T-helper 22 cell (primary cell): ENCODE measurements around the gene ELAVL2.

Experiments used
- DNase-seq: peaks from one replicate; pipeline ENCODE4 v3.0.0-alpha.2; 2020; ENCODE audit warnings: low read depth

Gene ELAVL2

DNA sequence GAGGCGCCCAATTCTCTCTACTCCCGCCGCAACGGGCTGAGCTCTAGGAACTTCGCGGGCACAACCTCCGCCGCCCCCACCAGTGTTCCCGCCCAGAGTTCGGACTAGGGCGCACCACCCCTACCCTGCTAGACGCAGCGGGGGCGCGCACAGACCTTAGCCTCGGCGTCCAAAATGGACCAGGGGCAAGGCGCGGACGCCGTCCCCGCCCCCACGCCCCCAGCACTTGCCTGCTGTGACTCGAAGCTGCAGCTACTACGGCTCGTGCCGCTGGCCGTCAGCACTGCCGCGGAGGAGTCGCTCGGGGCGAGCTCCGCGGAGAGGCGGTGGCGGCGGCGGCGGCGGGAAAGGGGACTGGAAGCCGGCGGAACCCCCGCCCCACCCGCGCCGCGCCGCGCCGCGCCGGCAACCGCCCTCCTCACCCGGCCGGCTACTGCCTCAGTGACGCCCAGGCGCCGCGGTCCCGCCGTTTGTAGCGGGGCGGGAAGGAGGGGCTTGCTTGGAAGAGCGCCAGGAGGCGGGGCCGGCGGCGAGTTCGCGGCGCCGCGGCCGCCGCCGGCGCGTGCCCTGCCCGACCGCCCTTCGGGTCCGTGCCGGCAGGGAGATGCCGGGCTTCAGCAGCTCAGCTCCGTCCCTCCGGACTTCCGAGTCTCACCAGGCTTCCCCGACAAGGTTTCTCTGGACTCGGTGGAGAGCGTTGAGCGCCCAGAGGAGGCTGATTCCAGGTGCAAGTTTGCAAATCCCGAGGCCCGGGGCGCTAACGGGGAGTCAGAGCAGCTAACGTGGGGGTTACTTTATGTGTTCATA is 4.5 kb downstream of the ELAVL2 start:
- DNase-seq, result no peak

DNA sequence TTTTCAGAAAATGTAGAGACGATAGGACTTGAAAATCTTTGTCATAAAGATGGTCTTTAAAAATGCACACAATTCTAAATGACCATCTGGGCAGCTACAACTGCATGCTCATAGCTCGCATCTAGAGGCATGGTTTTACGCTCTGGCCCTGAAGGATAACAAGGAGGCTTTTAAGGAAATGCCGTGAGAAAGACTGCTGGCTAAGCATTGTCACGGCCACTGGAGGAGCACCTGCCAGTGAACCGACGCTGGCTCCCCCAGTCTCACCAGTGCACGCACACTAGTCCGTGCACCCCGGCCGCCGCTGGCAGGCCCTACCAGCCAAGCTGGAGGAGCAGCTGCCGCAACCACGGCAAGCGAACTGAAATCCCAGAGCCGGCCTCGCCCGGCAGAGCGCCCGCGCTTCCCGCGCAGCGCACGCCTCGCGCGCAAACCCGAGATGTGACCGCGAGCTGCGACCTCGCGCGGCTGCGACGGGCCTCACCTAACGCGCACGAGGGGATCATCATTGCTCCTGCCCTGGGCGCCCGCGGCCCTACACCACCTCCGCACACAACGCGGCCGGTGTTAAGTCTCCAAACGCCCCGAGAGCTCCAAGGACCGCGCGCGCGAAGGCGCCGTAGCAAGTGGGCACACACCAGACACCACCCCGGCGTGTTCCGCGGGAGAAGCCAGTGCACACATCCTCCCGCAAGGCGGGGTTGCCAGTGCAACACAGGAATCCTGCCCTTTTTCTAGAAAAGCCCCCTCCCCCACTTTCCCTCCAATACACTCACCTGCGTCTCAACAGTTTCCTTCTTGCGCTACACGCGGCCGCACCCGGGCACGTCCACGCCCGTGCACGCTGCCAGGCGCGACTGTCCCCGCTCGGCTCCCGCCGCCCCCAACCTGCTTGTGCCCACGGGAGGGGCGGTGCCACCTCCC is 5.3 kb downstream of the ELAVL2 start:
- DNase-seq, result no peak

DNA sequence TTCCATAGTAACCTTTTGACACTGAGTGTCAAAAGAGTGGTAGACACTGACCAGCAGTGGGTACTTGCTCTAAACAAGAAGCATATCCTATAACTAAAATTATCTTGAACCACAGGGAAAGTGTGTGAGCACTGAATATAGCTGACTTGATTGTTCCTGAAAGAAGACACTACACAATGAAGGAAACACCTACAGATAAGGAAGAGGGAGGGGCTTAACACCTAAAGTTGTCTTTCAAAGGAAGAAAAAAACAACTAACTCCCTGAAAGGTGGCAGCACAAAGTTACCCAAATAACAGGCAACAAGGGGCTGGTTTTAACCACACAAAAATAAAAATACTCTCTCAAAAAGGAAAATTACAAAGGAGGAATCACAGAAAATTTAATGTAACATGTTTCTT is 6.6 kb downstream of the ELAVL2 start:
- DNase-seq, result no peak

DNA sequence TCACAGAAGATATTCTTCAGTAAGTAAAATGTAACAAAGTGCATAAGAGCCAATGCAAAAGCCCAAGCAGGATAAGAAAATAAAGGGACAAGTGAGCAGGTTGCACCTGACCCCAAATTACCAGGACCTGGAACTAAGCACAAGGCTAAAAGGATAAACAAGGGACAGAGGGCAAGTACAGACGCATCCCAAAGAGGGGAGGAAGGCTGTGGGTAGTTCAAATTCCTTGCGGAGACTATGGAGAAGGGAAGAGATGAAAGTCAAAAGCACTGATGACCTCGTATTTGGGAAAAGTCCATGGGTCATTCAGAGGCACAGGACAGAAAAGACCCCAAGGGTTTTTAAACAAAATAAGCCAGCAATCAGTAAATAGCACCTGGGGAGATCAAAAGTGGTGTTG is 11.8 kb downstream of the ELAVL2 start:
- no peak for DNase-seq

DNA sequence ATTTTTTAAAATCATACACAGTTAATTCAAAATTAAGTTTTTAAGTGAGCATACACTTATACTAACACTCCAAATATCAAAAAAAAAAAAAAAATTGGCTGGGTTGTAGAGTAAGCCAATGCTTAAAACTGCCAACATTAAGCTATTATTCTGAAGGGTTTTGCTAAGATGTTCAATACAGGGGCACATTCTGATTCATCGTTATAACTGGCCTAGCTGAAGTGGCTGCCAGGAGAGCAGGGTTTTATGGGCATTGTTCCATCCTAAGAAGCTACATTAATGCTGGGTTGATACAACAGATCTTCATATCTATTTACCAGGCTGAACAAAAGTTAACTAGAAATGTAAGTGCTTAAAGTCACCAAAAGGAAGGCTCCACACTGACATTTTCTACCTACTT is 13.4 kb downstream of the ELAVL2 start:
- no peak for DNase-seq

DNA sequence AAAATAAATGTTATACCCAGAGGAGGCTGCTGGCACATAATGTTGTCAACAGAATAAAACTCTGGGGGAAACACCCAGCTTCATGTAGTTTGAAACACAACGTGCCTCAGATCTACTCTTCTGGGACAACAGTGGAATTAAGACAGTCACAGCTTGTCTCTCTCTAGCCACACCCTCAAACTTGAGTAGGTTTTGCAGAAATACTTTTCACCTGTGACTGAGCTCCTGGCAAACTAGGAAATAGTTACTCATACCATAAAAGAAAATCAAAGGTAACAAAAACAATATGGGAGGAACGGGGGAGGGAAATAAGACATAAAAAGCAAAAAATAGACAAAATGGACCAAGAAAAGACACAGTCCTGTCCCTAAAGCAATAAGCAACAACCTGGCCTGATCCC is 14.4 kb downstream of the ELAVL2 start:
- DNase-seq, result no peak

DNA sequence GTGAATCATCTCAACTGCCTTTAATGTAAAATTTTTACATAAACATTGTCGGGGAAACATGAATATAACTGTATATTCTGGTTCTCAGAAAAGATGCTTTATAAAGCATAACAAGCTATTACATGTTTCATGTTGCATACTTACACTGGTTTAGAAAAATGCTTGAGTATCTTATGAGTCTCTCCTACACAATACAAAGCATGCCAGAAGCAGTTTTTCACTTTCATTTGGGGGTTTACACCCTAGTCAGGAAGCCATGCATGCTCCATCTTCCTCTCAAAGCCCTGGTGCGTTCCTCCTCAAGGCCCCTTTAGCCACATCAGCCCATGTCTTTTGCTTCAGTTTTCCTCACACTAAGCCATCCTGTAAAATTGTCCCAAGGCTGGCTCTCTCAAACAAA is 22.8 kb downstream of the ELAVL2 start:
- no peak for DNase-seq

DNA sequence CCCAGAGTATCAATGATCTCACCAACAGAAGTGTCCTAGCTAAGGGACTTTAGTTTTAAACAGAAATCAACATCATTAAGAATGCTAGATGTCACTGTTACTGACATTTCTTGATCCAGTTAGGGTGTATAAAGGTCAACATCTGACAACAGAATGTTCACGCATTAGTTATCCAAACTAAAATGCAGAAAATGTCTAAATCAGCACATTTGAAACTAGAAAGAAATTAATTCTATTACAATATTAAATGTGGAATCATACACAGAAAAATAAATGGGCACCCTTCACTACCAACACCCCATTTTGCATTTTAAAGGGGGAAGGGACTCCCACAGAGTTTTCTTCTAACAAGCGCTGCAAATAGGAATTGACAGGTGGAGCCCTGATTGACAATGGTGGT is 24.5 kb downstream of the ELAVL2 start:
- no peak for DNase-seq

DNA sequence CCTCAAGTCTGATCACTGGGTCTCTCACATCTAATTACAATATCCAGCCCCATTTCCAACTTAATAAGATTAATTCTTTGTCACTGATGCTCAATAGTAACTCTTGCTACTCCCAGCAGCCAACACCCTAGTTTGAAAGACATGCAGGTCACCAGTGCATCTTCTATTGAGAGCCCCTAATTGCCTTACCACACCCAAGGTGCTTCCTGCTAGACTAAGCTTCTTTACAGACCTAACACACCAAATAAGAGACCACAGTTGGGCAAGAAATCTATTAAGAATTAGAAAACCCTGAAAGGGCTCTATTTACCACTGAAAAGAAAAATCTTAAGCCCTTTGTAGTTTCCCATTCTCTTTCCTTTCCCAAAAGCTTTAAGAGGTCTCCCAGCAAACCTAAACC is 26.5 kb downstream of the ELAVL2 start:
- DNase-seq, result no peak

DNA sequence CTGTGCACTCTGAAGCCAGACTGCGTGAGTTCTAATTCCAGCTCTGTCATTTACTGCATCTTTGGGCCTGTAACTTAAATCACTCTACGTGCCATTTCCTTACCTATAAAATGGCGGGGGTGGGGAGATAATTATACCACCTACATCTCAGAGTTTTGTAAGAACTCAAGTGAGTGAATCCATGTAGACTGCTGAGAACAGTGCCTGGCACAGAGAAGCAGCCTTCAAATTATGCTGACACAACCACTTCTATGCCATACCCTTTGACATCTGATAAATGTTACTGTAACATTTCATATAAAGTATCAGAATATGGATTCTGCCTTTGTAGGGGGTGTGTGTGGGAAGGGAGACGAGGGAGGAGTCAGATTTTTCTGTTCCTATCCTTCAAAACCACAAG is 27.7 kb downstream of the ELAVL2 start:
- DNase-seq, result no peak

DNA sequence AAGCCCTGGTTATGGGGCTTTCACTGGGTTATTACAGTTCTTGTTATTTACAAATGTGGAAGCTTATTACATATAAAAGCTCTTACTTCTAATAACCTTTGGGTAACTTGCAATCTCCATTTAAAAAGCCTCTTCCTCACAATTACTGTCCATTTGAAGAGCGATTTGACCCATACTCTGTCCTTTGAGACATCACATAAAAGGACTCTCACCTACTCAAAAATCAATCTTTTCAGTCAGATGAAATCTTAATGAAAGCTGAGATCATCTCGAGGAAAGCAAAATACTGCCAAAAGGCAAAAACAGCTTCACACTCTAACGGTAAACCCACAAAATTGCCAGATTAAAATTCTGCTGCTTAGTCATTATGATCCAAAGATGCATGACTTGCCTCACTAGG is 29.8 kb downstream of the ELAVL2 start:
- DNase-seq, result no peak

DNA sequence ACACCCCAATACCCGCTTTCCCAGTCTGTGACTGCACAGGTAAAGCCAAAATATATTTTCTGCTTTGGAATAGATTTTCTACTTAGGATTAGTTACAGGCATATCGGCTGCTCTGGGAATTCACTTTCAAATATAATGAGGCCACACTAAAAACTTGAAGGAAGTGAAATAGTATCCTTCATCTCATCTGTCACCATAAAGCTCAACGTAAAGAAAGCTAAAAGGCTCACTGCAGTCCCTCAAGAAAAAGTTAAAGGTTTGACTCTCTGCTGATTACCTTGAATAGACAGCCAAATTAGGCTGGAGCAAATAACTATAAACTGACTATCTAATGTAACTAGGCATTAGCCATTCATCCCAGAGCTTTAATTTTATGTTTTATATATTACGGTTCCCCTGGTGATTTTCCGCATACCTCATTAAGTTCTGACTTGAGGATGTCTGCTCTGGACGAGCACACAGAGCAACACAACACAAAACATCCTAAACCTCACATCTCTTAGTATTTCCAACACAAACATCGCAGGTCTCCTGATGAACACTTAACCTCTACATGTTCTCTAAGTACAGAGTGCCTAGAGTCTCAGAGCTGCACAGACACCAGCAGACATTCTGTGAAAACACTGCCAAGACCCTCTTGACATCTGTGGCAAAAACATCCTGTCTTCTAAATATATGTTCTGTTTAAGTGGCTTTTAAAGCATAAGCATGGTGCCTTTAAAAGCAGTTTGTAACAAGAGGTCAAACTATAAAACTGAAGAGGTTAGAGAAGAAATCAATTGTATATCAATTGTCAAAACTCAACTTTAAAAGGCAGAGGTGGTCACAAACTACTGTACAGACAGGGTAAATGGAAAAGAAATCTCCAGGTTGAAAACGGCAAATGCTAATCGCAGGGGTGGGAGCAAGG is 35.4 kb downstream of the ELAVL2 start:
- DNase-seq, result no peak

DNA sequence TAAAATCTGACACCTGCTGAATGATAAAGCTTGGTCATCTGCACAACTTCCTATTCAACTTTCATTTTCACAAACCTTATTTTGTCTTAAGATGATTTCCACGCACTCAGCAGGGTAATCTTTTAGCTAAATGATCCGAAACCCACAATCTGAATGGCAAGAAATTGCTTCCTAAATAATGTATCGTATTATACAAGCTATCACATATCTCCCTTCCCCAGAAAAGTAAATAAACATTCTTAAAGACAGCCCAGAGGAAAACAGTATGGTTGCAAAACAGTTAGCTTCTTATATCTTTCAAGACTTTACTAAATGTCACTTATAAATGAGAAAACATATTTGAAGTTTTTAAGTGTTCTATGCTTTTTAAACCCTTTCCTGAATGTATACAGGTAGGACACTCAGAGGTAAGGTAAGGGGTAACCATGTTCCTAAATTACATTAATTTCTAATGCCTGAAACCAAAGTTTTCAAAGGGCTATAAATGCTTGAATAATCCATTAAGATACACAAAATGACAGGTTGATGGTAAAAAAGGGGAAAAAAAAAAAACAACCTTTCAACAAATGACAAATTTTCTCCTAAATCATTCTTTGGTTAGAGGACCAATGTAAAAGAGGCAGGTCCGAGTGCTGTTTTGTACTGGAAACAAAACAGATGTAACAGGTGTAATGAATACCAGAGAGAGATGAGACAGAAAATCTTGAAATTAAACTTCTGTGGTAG is 36.3 kb downstream of the ELAVL2 start:
- no peak for DNase-seq

DNA sequence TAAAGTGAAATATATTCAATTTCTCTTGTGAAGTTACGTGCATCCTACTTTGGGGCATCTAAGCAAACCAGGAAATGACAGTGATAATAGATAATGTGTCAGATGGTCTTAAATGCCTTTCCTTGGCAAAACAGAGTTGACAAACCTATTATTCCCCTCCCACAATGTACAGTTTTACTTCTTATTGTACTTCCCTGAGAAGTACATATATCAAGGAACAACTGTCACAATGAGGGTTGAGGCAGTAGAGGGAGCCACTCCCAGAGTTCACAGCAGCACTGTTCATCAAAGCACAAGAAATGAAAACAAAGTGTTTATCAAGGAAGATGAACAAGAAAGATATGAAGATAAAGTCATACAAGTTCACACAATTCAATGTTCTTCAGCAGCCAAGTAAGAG is 41.1 kb downstream of the ELAVL2 start:
- no peak for DNase-seq

DNA sequence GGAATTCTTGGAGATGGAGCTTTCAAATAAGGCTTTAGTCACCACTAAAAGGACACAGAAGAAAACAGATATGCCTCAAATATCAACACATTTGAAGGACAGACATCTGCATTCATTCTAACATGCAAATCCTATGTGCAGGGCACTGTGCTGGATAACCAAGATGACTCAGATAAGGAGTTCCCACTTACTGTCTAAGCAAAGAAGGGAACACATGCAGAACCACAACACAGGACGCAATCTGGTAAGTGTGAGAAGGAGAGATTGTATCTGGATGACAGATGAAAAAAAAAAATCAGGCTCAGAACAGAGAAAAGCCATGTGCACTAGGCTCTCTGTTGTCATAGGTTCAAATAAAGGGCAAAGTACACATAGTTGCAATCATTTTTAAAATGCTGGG is 42.5 kb downstream of the ELAVL2 start:
- no peak for DNase-seq

DNA sequence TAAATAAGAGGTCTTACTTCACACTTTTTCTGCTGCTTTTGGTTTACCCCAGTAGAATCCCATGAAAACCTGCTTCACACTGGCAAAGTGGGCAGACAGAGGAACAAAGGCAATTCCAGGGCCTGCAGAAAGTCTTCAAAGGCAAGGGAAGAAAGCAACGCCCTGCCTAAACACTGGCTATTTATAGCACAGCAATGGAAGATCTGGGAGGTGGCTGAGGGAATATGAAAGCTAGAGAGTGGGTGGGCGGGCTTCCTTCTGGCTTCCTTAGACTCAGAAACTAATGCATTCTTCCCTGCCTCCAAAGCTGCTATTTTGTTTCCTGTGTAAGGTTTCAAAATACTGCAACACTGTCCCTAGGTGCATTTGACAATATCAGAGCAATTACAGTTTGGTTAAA is 46.8 kb downstream of the ELAVL2 start:
- no peak for DNase-seq

DNA sequence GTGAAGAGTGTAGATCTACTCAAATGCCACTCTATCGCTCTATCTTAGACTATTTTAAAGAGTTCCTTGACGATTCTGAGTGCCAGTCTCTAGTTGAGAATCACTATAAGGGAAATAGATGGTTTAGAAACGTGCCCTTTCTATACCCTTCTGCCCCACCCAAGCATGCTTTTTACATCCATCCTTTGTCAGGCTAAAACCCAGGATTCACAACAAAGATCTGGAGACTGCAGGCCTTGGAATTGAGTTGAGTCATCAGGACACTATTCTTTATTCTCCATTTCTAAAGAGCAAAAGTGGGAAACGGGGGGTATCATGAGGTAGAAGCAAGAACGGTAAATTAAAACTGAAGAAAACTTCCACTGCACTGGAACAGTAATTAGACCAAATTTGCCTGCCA is 48.7 kb downstream of the ELAVL2 start:
- DNase-seq, result no peak

DNA sequence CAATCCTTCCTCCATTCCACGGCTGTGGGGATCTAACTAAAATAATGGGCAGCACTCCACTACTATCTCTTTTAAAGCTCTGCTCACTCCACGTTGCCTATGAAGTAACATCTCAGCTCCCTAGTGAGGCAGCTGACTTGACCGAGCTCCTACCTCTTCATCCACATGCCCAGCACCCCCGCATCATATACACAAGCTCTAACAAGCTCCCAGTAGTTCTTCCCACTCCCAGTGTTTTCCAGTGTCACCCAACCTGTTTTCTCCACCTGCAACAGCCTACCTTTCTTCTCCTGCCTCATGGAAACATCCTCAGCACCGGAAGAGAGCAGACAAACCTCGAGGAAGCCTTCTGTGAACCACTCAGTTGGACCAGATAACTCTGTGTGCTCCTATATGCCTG is 50.5 kb downstream of the ELAVL2 start:
- no peak for DNase-seq

DNA sequence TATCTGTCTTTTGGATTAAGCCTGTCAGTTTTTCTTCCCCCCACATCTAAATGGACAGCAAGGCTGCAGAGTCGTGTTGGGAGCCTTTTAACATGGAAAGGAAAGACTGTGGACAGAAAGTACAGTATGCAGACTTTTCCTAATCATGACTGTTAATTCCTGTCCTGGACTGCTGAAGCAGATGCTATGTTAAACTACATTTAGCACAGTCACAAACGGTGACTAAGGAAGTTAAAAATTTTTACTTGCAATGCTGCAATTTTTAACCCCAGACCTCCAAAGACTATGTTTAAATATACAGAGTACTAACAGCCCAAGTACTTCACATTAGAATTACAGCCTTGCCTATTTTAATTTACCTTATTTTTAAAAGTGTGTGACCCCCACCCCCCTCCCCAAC is 51.8 kb downstream of the ELAVL2 start:
- no peak for DNase-seq

DNA sequence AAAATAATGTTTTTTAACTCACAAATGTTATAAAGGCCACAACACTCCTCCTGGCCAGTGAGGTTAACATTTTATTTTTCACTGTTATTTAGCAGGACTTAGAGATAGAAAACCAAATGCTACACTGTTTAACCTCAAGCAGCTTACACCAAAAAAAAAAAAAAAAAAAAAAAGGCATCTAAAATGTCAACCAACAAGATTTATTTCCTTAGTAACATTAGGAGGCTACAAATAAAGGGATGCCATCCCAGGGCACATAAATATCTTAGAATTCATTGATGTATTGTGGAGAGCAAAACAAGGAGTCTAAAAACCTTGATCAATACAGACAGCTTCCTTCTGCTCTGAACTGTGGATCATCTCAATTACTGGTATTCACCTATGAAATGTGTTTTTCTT is 53.7 kb downstream of the ELAVL2 start:
- DNase-seq, result no peak

DNA sequence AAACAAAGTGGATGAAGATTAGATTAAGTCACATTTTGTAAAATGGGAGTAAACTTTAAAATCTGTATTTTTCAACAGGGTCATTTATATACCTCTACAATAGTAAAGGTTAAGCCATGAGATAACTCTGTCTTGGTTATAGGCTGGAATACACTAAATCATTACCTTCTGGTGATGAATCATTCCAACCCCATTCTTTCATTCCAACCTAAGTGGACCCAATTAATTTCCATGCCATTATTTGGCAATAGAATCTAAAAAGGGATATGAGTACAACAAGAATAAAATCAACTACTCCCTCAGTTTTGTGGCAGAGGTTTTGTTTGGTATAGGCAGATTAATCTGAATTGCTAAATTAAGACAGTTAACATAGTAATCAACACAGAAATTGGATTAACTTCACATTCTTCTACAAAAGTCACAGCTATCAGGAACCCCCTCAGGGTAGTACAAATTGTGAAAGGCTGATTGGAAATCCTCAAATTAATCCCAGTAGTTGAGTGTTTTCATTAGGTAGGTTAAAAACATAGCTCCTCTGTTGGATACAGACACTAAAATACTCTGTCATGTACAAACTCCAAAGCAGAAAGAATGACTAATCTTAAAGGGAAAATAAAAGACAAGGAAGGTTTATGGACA is 54.2 kb downstream of the ELAVL2 start:
- no peak for DNase-seq
